ENCODE measurements around the gene SCYGR5. TPM values are rescaled to one million over a fixed set of nuclear protein-coding genes. Genes with fewer than 3 reads are reported as not detected.

Gene SCYGR5
- polyA plus RNA-seq, 1 donor from 2014 or later = not detected

DNA sequence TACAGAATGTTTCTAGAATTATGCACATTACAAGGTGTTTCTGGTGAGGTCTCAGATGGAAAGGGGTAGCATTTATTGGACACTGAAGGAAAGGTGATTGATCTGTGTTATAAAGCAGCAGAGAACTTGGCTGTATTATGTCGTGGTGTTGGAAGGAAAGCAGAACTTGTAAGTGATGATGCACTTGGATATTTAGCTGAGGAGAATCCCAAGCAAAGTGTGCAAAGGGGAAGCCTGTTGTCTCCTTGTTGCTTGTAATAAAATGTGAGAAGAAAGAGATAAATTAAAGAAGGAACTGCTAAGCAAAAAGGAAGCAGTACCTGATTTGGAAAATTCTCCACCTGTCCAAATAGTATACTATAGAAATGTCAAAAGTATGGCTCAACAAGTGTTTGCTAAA lies 12.2 kb upstream of the SCYGR5 start:
- Histone ChIP-seq H3K27ac (ENCODE audit: low read length) (no peak overlapping the region), H3K9me2 (ENCODE audit: insufficient read depth, low read length) (no peaks in the 10 kb centered on the region), H2AFZ (ENCODE audit: low read depth, low read length) (no peak overlapping the region), H3F3A (ENCODE audit: insufficient read depth, low read length, poor library complexity, severe bottlenecking) (no peaks in the 10 kb centered on the region), H3K4me2 (ENCODE audit: low read length) (no peak overlapping the region), H3K9ac (ENCODE audit: low read length) (no peak overlapping the region), H3K36me3 (ENCODE audit: insufficient read depth, low read length) (no peaks in the 10 kb centered on the region), H3K4me3 (ENCODE audit: low read length) (no peak overlapping the region), H3K27me3 (ENCODE audit: insufficient read depth, low read depth, low read length) (no peaks in the 10 kb centered on the region), H3K79me2 (replicated peaks; ENCODE audit: insufficient read depth, low read length) (no peaks in the 10 kb centered on the region), H3K9me3 (ENCODE audit: low read length) (no peaks in the 10 kb centered on the region), H4K20me1 (ENCODE audit: insufficient read depth) (no peaks in the 10 kb centered on the region)
- TF ChIP-seq, protein P1, sequence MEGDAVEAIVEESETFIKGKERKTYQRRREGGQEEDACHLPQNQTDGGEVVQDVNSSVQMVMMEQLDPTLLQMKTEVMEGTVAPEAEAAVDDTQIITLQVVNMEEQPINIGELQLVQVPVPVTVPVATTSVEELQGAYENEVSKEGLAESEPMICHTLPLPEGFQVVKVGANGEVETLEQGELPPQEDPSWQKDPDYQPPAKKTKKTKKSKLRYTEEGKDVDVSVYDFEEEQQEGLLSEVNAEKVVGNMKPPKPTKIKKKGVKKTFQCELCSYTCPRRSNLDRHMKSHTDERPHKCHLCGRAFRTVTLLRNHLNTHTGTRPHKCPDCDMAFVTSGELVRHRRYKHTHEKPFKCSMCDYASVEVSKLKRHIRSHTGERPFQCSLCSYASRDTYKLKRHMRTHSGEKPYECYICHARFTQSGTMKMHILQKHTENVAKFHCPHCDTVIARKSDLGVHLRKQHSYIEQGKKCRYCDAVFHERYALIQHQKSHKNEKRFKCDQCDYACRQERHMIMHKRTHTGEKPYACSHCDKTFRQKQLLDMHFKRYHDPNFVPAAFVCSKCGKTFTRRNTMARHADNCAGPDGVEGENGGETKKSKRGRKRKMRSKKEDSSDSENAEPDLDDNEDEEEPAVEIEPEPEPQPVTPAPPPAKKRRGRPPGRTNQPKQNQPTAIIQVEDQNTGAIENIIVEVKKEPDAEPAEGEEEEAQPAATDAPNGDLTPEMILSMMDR (IDR thresholded peaks at IDR 0.05; ENCODE audit: poor library complexity, severe bottlenecking) = no peak
- TF ChIP-seq SMC3 (conservative IDR thresholded peaks at IDR 0.05; ENCODE audit: poor library complexity) = no peak
- TF ChIP-seq MXI1 (conservative IDR thresholded peaks at IDR 0.05; ENCODE audit: poor library complexity, severe bottlenecking) = no peak
- no peak for TF ChIP-seq POLR2AphosphoS5 (IDR thresholded peaks at IDR 0.05)
- TF ChIP-seq TAF1 (IDR thresholded peaks at IDR 0.05; ENCODE audit: low read depth) = no peak
- TF ChIP-seq, protein P2, sequence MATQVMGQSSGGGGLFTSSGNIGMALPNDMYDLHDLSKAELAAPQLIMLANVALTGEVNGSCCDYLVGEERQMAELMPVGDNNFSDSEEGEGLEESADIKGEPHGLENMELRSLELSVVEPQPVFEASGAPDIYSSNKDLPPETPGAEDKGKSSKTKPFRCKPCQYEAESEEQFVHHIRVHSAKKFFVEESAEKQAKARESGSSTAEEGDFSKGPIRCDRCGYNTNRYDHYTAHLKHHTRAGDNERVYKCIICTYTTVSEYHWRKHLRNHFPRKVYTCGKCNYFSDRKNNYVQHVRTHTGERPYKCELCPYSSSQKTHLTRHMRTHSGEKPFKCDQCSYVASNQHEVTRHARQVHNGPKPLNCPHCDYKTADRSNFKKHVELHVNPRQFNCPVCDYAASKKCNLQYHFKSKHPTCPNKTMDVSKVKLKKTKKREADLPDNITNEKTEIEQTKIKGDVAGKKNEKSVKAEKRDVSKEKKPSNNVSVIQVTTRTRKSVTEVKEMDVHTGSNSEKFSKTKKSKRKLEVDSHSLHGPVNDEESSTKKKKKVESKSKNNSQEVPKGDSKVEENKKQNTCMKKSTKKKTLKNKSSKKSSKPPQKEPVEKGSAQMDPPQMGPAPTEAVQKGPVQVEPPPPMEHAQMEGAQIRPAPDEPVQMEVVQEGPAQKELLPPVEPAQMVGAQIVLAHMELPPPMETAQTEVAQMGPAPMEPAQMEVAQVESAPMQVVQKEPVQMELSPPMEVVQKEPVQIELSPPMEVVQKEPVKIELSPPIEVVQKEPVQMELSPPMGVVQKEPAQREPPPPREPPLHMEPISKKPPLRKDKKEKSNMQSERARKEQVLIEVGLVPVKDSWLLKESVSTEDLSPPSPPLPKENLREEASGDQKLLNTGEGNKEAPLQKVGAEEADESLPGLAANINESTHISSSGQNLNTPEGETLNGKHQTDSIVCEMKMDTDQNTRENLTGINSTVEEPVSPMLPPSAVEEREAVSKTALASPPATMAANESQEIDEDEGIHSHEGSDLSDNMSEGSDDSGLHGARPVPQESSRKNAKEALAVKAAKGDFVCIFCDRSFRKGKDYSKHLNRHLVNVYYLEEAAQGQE (IDR thresholded peaks at IDR 0.05; ENCODE audit: borderline replicate concordance) = no peak
- TF ChIP-seq RAD21 (conservative IDR thresholded peaks at IDR 0.05) = no peak
- no peak for TF ChIP-seq EP300 (conservative IDR thresholded peaks at IDR 0.05; ENCODE audit: poor library complexity, severe bottlenecking)
- TF ChIP-seq EZH2 (IDR thresholded peaks at IDR 0.05; ENCODE audit: borderline replicate concordance, insufficient read depth, low read length, poor library complexity, severe bottlenecking) = no peak

DNA sequence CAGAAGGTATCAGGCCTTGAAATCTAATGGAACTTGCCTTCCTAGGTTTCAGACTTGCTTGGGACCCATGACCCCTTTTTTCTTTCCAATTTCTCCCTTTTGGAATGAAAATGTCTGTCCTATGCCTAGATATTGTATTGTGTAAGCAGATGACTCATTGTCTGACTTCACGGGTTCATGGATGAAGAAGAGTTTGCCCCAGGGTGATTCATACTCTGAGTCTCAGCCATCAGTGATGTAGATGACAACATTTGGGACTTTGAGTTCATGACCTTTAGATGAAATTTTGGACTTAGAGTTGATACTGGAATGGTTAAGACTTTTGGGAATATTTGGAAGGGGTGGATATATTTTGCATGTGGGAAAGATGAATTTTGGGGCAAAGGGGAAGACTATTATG lies 11.2 kb upstream of the SCYGR5 start:
- Histone ChIP-seq H3K4me2 (ENCODE audit: low read length) (no peak overlapping the region), H3K4me3 (ENCODE audit: low read length) (no peak overlapping the region), H2AFZ (ENCODE audit: low read depth, low read length) (no peak overlapping the region), H3K9me2 (ENCODE audit: insufficient read depth, low read length) (no peaks in the 10 kb centered on the region), H3K9me3 (ENCODE audit: low read length) (no peaks in the 10 kb centered on the region), H4K20me1 (ENCODE audit: insufficient read depth) (no peaks in the 10 kb centered on the region), H3K36me3 (ENCODE audit: insufficient read depth, low read length) (no peaks in the 10 kb centered on the region), H3K9ac (ENCODE audit: low read length) (no peak overlapping the region), H3K27ac (ENCODE audit: low read length) (no peak overlapping the region), H3F3A (ENCODE audit: insufficient read depth, low read length, poor library complexity, severe bottlenecking) (no peaks in the 10 kb centered on the region), H3K79me2 (replicated peaks; ENCODE audit: insufficient read depth, low read length) (no peaks in the 10 kb centered on the region), H3K27me3 (ENCODE audit: insufficient read depth, low read depth, low read length) (no peaks in the 10 kb centered on the region)
- TF ChIP-seq, protein P1 (IDR thresholded peaks at IDR 0.05; ENCODE audit: poor library complexity, severe bottlenecking) = no peak
- TF ChIP-seq SMC3 (conservative IDR thresholded peaks at IDR 0.05; ENCODE audit: poor library complexity) = no peak
- no peak for TF ChIP-seq MXI1 (conservative IDR thresholded peaks at IDR 0.05; ENCODE audit: poor library complexity, severe bottlenecking)
- no peak for TF ChIP-seq RAD21 (conservative IDR thresholded peaks at IDR 0.05)
- TF ChIP-seq TAF1 (IDR thresholded peaks at IDR 0.05; ENCODE audit: low read depth) = no peak
- TF ChIP-seq, protein P2 (IDR thresholded peaks at IDR 0.05; ENCODE audit: borderline replicate concordance) = no peak
- TF ChIP-seq EP300 (conservative IDR thresholded peaks at IDR 0.05; ENCODE audit: poor library complexity, severe bottlenecking) = no peak
- TF ChIP-seq POLR2AphosphoS5 (IDR thresholded peaks at IDR 0.05) = no peak
- TF ChIP-seq EZH2 (IDR thresholded peaks at IDR 0.05; ENCODE audit: borderline replicate concordance, insufficient read depth, low read length, poor library complexity, severe bottlenecking) = no peak

Measured in neural cell (in vitro differentiated cells).